ENCODE data around the gene KCNAB1.

The KCNAB1 gene

DNA sequence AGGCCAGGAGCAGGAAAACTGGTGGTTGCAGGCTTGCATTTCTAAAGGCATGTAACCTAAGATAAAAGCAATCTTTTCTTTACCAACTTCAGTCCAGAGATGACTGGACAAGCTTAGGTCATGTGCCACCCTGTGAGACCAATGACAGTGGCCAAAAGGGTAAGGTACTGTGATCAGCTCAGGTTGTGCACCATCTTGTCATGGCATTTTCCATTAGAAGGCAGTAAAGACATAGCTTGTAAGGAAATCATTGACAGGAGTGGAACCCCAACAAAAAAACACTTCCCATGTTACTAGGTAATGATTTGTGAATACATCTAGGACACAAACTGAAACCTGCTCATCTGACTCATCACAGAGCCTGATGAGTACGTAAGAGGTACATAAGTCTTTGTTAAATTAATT, 399.4 kb downstream of the KCNAB1 start:
- TF ChIP-seq, protein P1, sequence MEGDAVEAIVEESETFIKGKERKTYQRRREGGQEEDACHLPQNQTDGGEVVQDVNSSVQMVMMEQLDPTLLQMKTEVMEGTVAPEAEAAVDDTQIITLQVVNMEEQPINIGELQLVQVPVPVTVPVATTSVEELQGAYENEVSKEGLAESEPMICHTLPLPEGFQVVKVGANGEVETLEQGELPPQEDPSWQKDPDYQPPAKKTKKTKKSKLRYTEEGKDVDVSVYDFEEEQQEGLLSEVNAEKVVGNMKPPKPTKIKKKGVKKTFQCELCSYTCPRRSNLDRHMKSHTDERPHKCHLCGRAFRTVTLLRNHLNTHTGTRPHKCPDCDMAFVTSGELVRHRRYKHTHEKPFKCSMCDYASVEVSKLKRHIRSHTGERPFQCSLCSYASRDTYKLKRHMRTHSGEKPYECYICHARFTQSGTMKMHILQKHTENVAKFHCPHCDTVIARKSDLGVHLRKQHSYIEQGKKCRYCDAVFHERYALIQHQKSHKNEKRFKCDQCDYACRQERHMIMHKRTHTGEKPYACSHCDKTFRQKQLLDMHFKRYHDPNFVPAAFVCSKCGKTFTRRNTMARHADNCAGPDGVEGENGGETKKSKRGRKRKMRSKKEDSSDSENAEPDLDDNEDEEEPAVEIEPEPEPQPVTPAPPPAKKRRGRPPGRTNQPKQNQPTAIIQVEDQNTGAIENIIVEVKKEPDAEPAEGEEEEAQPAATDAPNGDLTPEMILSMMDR (IDR thresholded peaks at IDR 0.05; ENCODE audit: low read length, missing control alignments): no peak
- DNase-seq (ENCODE audit: low read depth): no peak
- H3K4me3 ChIP-seq (replicated peaks; ENCODE audit: low read depth, low read length): no peak overlapping the region

DNA sequence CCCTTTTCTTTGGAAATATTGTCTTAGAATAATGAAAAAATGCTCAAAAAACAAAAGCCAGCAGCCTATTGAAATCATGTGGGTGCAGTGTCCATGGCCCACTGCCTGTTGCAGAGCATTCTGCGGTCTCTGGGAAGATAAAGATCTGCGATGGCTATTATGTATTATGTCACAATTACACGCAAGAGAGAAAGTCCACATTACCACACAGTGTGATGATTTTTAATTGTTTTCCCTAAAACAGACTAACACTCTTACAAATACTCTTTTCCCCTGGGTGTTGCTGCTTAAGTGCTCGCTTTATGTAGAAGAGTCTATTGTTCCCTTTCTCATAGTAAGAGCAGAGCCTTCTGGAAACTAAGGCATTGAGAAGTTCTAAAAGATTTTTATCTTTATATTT, 402.3 kb downstream of the KCNAB1 start:
- DNase-seq (ENCODE audit: low read depth): no peak
- H3K4me3 ChIP-seq (replicated peaks; ENCODE audit: low read depth, low read length): no peak overlapping the region
- TF ChIP-seq, protein P1 (IDR thresholded peaks at IDR 0.05; ENCODE audit: low read length, missing control alignments): no peak

DNA sequence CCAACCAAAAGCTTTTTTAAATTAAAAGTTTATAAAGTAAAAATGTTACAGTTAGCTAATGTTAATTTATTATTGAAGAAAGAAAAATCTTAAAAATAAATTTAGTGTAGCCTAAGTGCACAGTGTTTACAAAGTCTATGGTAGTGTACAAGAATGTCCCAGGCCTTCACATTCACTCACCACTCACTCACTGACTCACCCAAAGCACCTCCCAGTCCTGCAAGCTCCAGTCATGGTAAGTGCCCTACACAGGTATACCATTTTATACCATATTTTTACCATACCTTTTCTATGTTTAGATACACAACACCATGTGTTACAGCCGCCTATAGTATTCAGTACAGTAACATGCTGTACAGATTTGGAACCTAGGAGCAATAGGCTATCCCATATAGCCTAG, 405.4 kb downstream of the KCNAB1 start:
- DNase-seq (ENCODE audit: low read depth): no peak
- no peak overlapping the region for H3K4me3 ChIP-seq (replicated peaks; ENCODE audit: low read depth, low read length)
- TF ChIP-seq, protein P1 (IDR thresholded peaks at IDR 0.05; ENCODE audit: low read length, missing control alignments): no peak

DNA sequence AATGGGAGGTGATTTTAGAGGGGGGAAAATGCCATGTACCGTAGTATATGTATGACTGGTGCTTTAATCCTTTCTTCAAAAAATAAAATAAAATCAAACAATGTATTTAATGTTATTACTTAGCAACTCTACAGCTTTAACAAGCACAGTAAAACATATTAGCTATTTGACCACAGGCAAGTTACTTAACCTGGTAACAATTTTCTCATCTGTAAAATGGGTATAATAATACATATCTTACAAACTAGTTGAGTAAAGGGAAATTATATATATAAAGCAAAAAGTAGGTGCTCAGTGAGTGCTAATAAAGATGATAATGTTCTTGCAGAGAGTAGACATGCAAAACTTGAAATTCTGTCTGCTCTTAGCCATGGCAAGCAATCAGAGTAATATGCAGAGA, 406.7 kb downstream of the KCNAB1 start:
- DNase-seq (ENCODE audit: low read depth): no peak
- TF ChIP-seq, protein P1 (IDR thresholded peaks at IDR 0.05; ENCODE audit: low read length, missing control alignments): no peak
- H3K4me3 ChIP-seq (replicated peaks; ENCODE audit: low read depth, low read length): no peak overlapping the region

DNA sequence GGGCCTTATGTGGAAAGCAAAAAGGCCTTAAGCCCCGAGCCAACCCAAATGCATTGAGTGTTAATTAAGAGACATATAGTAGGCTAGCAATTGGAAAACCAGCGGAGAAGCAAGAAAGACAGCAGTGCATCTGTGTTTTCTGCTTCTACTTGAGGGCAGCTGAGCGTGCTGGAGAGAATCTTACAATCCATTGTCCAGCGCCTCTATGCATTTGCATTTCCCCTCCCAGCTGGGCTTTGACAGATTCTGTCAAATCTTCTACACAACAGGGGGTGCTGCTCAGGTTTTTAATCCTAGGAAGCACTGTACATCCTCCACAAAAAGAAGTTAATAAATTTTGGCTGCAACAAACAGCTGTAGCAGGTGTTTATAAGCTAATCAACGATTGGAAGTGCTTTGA, 410.6 kb downstream of the KCNAB1 start:
- DNase-seq (ENCODE audit: low read depth): no peak
- TF ChIP-seq, protein P1 (IDR thresholded peaks at IDR 0.05; ENCODE audit: low read length, missing control alignments): no peak
- no peak overlapping the region for H3K4me3 ChIP-seq (replicated peaks; ENCODE audit: low read depth, low read length)

DNA sequence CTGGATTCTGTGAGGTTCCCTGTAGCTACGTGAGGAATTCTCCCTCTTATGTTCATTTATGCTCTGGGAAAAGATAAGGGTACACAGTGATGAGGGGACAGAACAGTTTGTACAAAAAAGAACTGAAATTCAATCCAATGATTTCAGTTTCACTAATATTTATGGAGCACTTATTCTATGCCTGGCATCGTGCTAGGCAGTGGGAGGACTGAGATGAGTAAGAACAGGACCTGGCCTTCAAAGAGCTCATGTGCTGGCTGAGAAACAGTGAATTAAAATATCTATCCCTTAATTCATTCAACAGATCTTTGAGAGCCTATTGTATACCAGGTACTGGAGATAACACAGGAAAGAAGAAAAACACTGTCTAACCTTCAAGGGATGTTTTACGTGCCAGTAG, 412.4 kb downstream of the KCNAB1 start:
- TF ChIP-seq, protein P1 (IDR thresholded peaks at IDR 0.05; ENCODE audit: low read length, missing control alignments): no peak
- no peak for DNase-seq (ENCODE audit: low read depth)
- no peak overlapping the region for H3K4me3 ChIP-seq (replicated peaks; ENCODE audit: low read depth, low read length)

DNA sequence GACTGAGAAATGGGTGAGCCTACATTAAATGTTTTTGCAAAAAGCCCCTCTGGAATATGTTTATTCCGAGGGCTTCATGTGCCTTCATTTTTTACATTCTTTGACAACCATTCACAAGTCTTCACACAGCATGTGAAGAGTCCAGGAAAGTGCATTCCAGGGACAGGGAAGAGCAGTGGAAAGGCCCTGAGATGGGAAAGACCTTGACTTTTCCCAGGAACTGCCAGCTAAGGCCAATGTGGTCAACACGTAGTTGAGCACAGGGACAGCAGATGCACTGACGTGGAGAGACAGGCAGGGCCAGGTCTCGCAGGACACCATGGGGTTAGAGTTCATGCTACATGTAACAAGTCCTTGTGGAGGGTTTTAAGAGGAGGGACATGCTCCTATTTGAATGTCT, 412.8 kb downstream of the KCNAB1 start:
- TF ChIP-seq, protein P1 (IDR thresholded peaks at IDR 0.05; ENCODE audit: low read length, missing control alignments): no peak
- H3K4me3 ChIP-seq (replicated peaks; ENCODE audit: low read depth, low read length): no peak overlapping the region
- no peak for DNase-seq (ENCODE audit: low read depth)
